A375 (cell line): ENCODE data around the gene OR10G3. TPM values are rescaled to one million over a fixed set of nuclear protein-coding genes. Genes with fewer than 3 reads are reported as not detected.

Experiments used
- total RNA-seq: library from RNA; depleted of rRNA; stranded (reverse); fragments of >200 nt; shearing (Covaris generic); gene quantifications from 2 replicates; pipeline ENCODE4 v1.2.3, GENCODE V29; 2014; rRNA removed

Gene OR10G3
- not detected in 2 replicates for total RNA-seq

GRCh38 chr14:21579976-21580375 is at the start of gene OR10G3:
TSS of gene OR10G3 (minus strand) at chr14:21580076. CDS start at chr14:21570744, 9,332 bp downstream.

DNA sequence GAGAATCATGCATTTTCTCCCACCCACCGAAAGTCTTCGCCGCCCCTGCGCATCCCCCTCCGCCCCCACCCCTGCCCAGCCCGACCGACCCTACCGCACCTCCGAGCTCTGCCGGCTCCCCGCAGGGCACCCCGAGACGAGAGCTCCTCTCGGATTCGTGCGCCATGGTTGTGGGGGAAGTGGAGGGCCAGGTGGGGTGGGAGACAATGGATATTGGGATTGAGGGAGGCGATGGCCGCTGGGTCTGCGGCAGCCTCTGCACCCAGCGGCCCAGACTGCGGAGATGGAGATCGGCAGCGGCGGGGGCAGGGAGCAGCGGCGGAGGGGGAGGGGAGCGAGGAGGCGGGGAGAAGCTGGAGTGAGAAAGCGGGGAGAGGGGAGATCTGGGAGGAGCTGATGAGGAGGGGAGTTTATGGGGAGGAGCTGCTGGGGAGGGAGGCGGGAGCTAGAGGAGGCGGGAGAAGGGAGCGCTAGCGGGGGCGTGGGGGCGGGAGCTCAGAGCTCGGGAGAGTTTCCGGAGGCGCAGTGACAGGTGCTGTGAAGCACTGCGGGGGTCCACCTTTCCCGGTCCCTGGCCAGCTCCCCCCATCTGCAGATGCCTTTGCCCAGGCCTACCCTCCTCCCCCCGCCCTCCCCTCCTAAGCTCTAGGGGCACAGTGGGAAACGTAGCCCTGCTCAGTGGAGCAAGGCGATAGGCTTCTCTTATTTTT is 53.8 kb downstream of the OR10G3 start, which contains the start of gene SALL2:
Gene SALL2, minus strand, starts transcription at position 385 of the 710 bp plus-strand sequence. Its CDS starts 219 bp downstream, at position 166.

Other genes starting within 250 kb of the OR10G3 start
- gene SUPT16H, start 196.1 kb downstream of the OR10G3 start, total RNA-seq, result 104 and 106 TPM in 2 replicates
- gene CHD8, start 124.0 kb downstream of the OR10G3 start, total RNA-seq, result 39.9 and 45.0 TPM in 2 replicates
- 12.0 and 17.1 TPM in 2 replicates for gene RAB2B, start 103.1 kb downstream of the OR10G3 start, total RNA-seq
- gene TOX4, start 102.9 kb downstream of the OR10G3 start, total RNA-seq, result 18.4 and 44.4 TPM in 2 replicates
- 52.6 and 55.3 TPM in 2 replicates for gene METTL3, start 68.7 kb downstream of the OR10G3 start, total RNA-seq
- gene SALL2, start 53.7 kb downstream of the OR10G3 start, total RNA-seq, result 1.6 and 3.2 TPM in 2 replicates
- gene OR10G2, start 54.9 kb upstream of the OR10G3 start, total RNA-seq, result not detected in 2 replicates
- not detected in 2 replicates for gene OR4E2, start 73.8 kb upstream of the OR10G3 start, total RNA-seq
- not detected in 2 replicates for gene OR4E1, start 93.7 kb upstream of the OR10G3 start, total RNA-seq